ENCODE data around the gene ABI3BP. TPM values are rescaled to one million over a fixed set of nuclear protein-coding genes. Genes with fewer than 3 reads are reported as not detected.

ABI3BP gene
- total RNA-seq, 1 experiment from 2014 or later: 0.28 TPM

GRCh38 chr3:100869787-100870186 lies 123.4 kb downstream of the ABI3BP start:
- Histone ChIP-seq H3K14ac (ENCODE audit: insufficient read depth, low read length) (no peak overlapping the region), H2BK120ac (ENCODE audit: low read depth, low read length, poor library complexity, severe bottlenecking) (no peak overlapping the region)
- H3K27ac Mint-ChIP-seq: no peak overlapping the region

More at GRCh38 chr3:100869787-100870186, 123.4 kb downstream of the ABI3BP start:
- Mint-ChIP-seq H3K27me3 (ENCODE audit: low read depth) (no peaks in the 10 kb centered on the region), H3K9me3 (no peaks in the 10 kb centered on the region), H3K4me3 (no peak overlapping the region), H3K4me1 (no peaks in the 10 kb centered on the region), H3K36me3 (ENCODE audit: insufficient read depth in 1 of 3, low read depth in 3 of 3) (no peaks in the 10 kb centered on the region)
- no peak overlapping the region for H3K27ac ChIP-seq (ENCODE audit: insufficient read length, low read depth, low read length)
- no peaks in the 10 kb centered on the region for H3K79me2 ChIP-seq (ENCODE audit: insufficient read depth, low read length)
- H3K79me1 ChIP-seq (ENCODE audit: insufficient read depth, low read depth, low read length, poor library complexity, severe bottlenecking): no peaks in the 10 kb centered on the region
- H3K23ac ChIP-seq (ENCODE audit: insufficient read length, low read depth, low read length): no peak overlapping the region
- H4K8ac ChIP-seq (replicated peaks; ENCODE audit: insufficient read length, low read depth, low read length): no peak overlapping the region
- H2AFZ ChIP-seq (ENCODE audit: low read length): no peak overlapping the region
- DNase-seq: no peak
- no peak overlapping the region for H3K56ac ChIP-seq (ENCODE audit: insufficient read length, low read depth, low read length)
- no peak overlapping the region for H2BK15ac ChIP-seq (ENCODE audit: low read depth, low read length)
- H3T11ph ChIP-seq (ENCODE audit: low read length): no peak overlapping the region
- no peaks in the 10 kb centered on the region for H3K9me3 ChIP-seq (ENCODE audit: control insufficient read depth, low read depth, low read length)
- H2BK12ac ChIP-seq (ENCODE audit: insufficient read length, low read depth, low read length): no peak overlapping the region
- no CpG with 5 or more reads among the region's 2 CpGs for WGBS (ENCODE audit: extremely low coverage, insufficient read length, low lambda C conversion rate)
- no peak overlapping the region for H4K91ac ChIP-seq (ENCODE audit: insufficient read length, low read depth, low read length)
- TF ChIP-seq, protein P1, sequence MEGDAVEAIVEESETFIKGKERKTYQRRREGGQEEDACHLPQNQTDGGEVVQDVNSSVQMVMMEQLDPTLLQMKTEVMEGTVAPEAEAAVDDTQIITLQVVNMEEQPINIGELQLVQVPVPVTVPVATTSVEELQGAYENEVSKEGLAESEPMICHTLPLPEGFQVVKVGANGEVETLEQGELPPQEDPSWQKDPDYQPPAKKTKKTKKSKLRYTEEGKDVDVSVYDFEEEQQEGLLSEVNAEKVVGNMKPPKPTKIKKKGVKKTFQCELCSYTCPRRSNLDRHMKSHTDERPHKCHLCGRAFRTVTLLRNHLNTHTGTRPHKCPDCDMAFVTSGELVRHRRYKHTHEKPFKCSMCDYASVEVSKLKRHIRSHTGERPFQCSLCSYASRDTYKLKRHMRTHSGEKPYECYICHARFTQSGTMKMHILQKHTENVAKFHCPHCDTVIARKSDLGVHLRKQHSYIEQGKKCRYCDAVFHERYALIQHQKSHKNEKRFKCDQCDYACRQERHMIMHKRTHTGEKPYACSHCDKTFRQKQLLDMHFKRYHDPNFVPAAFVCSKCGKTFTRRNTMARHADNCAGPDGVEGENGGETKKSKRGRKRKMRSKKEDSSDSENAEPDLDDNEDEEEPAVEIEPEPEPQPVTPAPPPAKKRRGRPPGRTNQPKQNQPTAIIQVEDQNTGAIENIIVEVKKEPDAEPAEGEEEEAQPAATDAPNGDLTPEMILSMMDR (conservative IDR thresholded peaks at IDR 0.05): no peak
- H3K4me2 ChIP-seq (ENCODE audit: insufficient read depth, insufficient read length, low read length): no peak overlapping the region
- no peaks in the 10 kb centered on the region for H3K4me1 ChIP-seq (ENCODE audit: insufficient read depth, low read length)
- H4K20me1 ChIP-seq (ENCODE audit: control insufficient read depth, insufficient read depth, insufficient read length): no peaks in the 10 kb centered on the region
- H2BK20ac ChIP-seq (ENCODE audit: low read depth, low read length, poor library complexity, severe bottlenecking): no peak overlapping the region
- no peaks in the 10 kb centered on the region for H3K27me3 ChIP-seq (ENCODE audit: insufficient read depth, low read length)
- H2AK5ac ChIP-seq (ENCODE audit: insufficient read length, low read length): no peak overlapping the region
- H4K5ac ChIP-seq (ENCODE audit: insufficient read length, low read depth, low read length): no peak overlapping the region
- no peaks in the 10 kb centered on the region for H3K23me2 ChIP-seq (ENCODE audit: insufficient read length, low read depth, low read length, poor library complexity, severe bottlenecking)
- no peak overlapping the region for H3K9ac ChIP-seq (ENCODE audit: extremely low read depth, insufficient read length, low read length)
- no peak overlapping the region for H3K4ac ChIP-seq (ENCODE audit: low read depth, low read length)
- H2BK5ac ChIP-seq (ENCODE audit: insufficient read length, low read length): no peak overlapping the region
- no peak overlapping the region for H3K18ac ChIP-seq (ENCODE audit: insufficient read length, low read depth, low read length)

Measured in H9 (cell line).